Activated CD4-positive, alpha-beta T cell treated with anti-CD3 and anti-CD28 coated beads, Interleukin-10, Interleukin-2, amounts not matched to agents 100 ng/mL and 50 ng/mL, durations not matched to agents 16 hours and 8 hours (primary cell): ENCODE measurements around the gene PEF1.

Experiments used
- DNase-seq: peaks from one replicate; pipeline ENCODE4 v3.0.0-alpha.2; 2020

PEF1 gene

DNA sequence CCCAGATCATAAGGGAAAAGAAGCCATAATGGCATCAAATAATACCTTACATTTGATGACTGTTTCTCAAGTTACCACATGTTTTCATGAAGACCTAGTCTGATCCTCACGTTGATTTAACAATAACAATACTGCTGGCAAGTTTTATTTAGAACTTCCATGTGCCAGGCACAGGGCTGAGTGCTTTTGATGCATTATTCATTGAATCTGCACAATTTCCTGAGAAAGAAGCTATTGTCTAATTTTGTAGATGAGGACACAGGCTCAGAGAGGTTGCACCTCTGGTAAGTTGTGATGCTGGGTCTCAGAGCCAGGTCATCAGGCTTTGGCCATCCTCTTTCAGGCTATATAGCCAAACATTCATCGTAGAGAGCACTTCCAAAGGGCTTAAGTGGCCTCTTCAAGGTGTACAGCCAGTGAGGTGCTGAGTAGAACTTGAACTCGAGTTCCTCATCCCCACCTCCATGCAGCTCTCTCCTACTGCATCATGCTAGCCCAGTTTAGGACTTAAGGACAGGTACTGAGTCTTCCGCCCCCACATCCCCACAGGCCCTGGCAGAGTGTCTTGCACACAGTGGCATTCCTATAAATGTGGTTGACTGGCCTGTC lies 8.3 kb upstream of the PEF1 start:
- no peak for DNase-seq

- no peak for DNase-seq
Observed at GRCh38 chr1:31651766-31652165, 7.1 kb upstream of the PEF1 start.

- no peak for DNase-seq
Observed at GRCh38 chr1:31651089-31651420, 6.4 kb upstream of the PEF1 start.

- DNase-seq = no peak
Observed at GRCh38 chr1:31650161-31651088, 5.7 kb upstream of the PEF1 start.

DNA sequence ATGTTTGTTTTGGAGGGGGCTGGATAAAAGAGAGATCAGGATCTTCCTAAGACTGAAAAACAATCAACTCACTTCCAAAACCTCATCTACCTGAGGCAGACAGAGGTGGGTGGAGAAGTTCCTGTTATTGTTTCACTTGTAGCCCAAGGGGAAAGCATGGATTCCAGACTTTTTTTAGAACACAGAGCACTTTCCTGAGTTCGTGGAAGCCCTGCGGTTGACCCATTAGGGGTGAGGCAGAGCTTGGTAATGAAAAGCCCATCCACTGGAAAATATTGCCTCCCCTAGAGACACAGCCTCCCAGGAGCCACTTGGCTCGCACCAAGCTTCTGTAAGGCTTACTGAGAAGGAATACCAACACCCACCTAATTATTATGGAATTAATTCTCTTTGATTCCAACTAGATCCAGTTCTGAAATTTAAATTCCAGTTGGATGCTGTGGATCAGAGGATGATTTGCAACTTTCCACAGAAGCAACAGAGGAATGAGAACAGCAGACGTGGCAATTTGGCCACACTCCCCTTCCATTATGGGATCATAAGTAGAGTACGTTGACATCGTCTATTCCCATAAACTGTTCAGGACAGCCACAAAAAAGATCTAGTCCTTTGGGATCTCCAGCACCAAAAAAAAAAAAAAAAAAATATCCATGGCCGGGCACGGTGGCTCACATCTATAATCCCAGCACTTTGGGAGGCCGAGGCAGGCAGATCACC lies 4.1 kb upstream of the PEF1 start:
- DNase-seq = no peak

- DNase-seq = no peak
Observed at GRCh38 chr1:31648190-31648589, 3.5 kb upstream of the PEF1 start.

- DNase-seq = no peak
Observed at GRCh38 chr1:31647106-31647505, 2.4 kb upstream of the PEF1 start.

GRCh38 chr1:31646259-31646960 lies 1.7 kb upstream of the PEF1 start:
- DNase-seq = no peak

DNA sequence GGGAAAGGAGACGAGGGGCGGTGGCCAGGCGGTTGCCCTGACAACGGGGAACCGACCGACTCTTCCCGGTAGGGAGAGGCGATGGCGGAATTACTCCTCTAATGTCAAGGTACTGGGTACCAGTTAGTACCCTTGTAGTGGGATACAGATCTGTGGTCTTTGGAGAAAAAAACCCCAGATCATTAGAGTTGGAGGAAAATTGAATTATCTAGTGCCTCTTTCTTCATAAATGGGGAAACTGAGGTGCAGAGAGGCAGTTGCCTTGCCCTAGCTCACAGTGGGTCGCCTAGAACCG lies 545 bp upstream of the PEF1 start:
- no peak for DNase-seq

DNA sequence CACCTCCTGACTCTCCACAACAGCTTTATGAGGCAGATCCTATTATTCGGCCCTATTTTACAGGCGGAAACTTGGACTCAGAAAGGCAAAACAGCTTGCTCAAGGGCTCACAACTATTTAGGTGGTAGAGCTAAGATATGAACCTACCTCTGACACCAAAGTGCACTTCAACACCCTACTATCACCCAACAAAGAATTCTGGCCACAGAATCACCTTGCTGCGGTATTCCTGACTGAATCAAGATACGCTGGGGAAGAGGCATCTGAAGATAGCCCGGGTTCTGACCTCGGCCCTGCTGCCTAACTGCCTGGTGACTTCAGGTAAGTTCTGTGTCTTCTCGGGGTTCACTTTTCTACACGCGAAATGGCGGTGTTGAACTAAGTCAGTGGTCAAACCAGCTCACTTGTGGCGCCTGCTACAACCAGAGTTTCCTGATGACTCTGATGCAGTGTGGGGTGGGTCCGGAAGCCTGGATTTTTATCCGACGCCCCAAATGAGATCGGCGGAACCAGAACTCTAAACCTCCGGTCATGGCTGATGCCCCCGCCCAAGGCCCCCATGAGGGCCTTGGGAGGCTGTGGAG lies 608 bp downstream of the PEF1 start:
- no peak for DNase-seq

GRCh38 chr1:31642897-31643296 lies 1.8 kb downstream of the PEF1 start:
- no peak for DNase-seq

- no peak for DNase-seq
Observed at GRCh38 chr1:31642366-31642765, 2.3 kb downstream of the PEF1 start.

- DNase-seq = no peak
Observed at GRCh38 chr1:31640964-31641363, 3.7 kb downstream of the PEF1 start.

GRCh38 chr1:31640179-31640578 lies 4.5 kb downstream of the PEF1 start:
- DNase-seq = no peak

GRCh38 chr1:31639543-31639942 lies 5.1 kb downstream of the PEF1 start:
- no peak for DNase-seq

DNA sequence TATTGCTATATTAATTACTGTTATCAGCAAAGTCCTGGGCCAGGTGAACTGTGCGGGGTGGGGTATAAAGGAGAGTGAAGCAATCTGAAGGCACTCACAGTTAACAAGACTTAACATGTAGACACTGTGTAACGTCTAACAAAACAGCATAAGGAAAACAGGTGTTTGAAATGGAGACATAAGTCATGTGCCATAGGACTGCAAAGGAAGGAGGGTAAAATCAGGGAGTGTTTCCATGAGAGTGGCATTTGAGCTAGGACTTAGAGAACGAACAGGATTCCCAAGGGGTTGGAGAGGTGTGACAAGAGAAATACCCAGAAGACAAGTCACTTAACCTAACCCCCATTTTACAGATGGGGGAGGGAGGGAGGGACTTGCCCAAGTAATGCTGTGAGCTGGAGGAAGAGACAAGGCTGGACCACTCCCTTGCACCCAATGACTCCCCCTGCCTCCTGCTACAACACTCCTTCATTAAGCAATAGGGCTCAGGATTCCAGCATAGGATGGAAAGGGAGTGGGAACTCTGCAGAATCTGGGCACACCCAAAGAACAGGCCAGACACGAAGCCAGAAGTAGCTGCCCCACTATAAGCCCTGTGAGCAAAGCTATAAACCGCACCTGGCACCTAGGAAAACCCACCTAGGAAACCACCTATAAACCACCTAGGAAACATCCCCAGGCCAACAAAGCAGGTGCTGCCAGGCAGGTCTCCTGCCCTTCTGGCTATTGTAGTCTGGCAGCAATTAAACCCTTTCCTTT lies 6.6 kb downstream of the PEF1 start:
- no peak for DNase-seq

GRCh38 chr1:31633117-31633516 lies 11.6 kb downstream of the PEF1 start:
- DNase-seq = peak; percentile 40

DNA sequence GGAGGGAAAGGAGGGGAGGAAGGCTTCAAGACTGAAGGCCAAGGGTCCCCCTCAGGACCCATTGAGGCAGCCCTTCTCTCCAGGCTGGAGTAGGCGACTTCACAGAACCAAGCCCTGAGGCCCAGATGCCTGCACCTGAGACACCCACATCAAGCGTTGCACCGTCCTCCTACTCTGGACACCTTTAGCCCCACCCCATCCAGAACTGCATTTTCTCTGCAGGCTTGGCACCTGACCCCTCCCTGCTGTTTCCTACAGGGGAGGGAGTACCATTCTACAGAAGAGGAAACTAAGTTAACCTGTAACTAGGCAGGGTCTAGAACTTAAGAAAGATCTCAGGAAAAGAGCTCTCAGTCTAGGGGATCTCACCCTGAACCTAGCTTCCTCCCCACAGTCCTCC lies 12.0 kb downstream of the PEF1 start:
- no peak for DNase-seq

DNA sequence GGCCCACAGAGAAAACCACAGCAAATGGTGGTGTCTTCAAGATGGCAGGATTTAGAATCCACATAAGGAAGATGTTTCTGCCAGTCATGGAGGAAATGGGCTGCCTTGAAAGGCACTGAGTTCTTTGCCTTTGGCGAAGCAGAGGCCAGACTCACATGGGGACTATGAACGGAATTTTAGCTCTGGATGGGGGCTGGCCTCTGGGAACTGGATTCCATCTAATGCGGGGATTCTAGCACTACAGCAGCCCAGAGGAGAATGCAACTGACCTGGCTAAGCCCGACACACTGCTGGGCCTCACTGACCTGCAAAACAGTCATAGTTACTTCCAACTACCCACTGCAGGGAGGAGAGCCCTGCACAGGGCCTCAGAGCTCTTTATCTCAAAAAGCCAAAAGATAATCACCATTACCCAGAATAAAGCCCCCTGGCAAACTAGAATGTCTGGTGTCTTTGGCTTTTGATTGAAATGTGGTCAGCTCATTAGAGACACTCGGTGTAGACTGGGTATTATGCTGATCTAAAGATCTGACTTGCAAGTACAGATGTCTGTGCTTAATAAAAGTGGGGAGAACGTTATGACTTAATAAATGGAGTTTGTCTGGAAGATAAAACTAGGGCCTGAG lies 15.6 kb downstream of the PEF1 start:
- DNase-seq = no peak

- no peak for DNase-seq
Observed at GRCh38 chr1:31627930-31628559, 16.6 kb downstream of the PEF1 start.

DNA sequence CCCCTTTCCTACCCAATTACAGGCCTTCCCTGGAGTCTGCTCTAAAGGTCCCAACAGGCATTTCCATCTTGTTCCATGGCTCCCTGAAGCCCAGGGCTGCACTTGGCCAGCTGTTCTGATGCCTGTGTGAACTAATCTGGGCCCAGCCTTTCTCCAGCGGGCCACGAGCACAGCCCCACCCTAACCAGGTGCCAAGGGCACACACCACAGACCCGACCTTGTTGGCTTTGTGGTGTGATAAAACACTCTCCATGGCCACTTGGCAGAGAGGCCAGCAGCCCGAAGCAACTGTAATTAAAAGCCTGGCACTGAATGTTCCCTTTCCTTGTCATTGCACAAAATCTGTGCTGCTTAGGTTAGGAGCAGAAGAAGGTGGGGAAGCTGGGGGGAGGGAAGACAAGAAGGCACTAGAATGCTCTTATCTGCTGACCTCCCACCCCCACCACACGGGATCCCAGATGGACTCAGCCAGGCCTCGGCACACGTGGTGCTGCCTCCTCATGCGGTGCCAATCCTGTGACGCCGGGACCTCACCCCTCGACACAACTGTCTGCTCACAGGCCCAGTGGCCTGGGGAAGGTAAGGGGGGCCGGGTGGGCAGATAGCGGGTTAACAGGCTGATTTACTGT lies 17.3 kb downstream of the PEF1 start:
- no peak for DNase-seq
